ENCODE results near the gene CTSW.

DNA sequence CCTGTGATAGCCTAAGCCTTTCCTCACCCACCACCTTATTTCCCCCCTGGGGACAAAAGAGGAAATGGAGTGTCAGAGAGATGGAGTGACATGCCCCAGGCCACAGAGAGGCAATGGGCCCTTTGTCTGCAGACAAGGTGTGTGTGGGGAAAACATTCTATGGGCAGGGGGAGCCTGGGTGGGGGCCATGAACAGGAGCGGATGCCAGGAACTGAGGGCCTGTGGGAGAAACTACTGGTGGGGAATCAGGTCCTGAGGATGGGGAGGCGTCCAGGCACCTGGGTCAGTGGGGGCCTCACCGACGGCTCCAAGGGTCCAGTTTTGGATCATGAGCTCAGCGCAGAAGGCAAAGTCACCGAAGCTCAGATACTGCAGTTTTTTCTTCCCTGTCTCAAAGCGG lies 5.6 kb downstream of the CTSW start:
- no peak for TF ChIP-seq ZNF248 (tag by site-specific recombination; IDR thresholded peaks at IDR 0.05)
- TF ChIP-seq, protein P1, sequence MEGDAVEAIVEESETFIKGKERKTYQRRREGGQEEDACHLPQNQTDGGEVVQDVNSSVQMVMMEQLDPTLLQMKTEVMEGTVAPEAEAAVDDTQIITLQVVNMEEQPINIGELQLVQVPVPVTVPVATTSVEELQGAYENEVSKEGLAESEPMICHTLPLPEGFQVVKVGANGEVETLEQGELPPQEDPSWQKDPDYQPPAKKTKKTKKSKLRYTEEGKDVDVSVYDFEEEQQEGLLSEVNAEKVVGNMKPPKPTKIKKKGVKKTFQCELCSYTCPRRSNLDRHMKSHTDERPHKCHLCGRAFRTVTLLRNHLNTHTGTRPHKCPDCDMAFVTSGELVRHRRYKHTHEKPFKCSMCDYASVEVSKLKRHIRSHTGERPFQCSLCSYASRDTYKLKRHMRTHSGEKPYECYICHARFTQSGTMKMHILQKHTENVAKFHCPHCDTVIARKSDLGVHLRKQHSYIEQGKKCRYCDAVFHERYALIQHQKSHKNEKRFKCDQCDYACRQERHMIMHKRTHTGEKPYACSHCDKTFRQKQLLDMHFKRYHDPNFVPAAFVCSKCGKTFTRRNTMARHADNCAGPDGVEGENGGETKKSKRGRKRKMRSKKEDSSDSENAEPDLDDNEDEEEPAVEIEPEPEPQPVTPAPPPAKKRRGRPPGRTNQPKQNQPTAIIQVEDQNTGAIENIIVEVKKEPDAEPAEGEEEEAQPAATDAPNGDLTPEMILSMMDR (tag by site-specific recombination; IDR thresholded peaks at IDR 0.05), result no peak
- TF ChIP-seq BCL11A (tag by site-specific recombination; IDR thresholded peaks at IDR 0.05; ENCODE audit: low read depth), result no peak
- no peak for TF ChIP-seq GLIS1 (tag by site-specific recombination; IDR thresholded peaks at IDR 0.05)
- no peak for TF ChIP-seq ZNF398 (tag by site-specific recombination; IDR thresholded peaks at IDR 0.05)
- TF ChIP-seq, protein P2, sequence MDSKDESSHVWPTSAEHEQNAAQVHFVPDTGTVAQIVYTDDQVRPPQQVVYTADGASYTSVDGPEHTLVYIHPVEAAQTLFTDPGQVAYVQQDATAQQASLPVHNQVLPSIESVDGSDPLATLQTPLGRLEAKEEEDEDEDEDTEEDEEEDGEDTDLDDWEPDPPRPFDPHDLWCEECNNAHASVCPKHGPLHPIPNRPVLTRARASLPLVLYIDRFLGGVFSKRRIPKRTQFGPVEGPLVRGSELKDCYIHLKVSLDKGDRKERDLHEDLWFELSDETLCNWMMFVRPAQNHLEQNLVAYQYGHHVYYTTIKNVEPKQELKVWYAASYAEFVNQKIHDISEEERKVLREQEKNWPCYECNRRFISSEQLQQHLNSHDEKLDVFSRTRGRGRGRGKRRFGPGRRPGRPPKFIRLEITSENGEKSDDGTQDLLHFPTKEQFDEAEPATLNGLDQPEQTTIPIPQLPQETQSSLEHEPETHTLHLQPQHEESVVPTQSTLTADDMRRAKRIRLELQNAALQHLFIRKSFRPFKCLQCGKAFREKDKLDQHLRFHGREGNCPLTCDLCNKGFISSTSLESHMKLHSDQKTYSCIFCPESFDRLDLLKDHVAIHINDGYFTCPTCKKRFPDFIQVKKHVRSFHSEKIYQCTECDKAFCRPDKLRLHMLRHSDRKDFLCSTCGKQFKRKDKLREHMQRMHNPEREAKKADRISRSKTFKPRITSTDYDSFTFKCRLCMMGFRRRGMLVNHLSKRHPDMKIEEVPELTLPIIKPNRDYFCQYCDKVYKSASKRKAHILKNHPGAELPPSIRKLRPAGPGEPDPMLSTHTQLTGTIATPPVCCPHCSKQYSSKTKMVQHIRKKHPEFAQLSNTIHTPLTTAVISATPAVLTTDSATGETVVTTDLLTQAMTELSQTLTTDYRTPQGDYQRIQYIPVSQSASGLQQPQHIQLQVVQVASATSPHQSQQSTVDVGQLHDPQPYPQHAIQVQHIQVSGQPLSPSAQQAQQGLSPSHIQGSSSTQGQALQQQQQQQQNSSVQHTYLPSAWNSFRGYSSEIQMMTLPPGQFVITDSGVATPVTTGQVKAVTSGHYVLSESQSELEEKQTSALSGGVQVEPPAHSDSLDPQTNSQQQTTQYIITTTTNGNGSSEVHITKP (tag by site-specific recombination; IDR thresholded peaks at IDR 0.05), result no peak
- TF ChIP-seq, protein P3, sequence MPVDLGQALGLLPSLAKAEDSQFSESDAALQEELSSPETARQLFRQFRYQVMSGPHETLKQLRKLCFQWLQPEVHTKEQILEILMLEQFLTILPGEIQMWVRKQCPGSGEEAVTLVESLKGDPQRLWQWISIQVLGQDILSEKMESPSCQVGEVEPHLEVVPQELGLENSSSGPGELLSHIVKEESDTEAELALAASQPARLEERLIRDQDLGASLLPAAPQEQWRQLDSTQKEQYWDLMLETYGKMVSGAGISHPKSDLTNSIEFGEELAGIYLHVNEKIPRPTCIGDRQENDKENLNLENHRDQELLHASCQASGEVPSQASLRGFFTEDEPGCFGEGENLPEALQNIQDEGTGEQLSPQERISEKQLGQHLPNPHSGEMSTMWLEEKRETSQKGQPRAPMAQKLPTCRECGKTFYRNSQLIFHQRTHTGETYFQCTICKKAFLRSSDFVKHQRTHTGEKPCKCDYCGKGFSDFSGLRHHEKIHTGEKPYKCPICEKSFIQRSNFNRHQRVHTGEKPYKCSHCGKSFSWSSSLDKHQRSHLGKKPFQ (tag by site-specific recombination; IDR thresholded peaks at IDR 0.05), result no peak
- no peak for TF ChIP-seq ZNF174 (tag by site-specific recombination; IDR thresholded peaks at IDR 0.05)
- TF ChIP-seq, protein P4, sequence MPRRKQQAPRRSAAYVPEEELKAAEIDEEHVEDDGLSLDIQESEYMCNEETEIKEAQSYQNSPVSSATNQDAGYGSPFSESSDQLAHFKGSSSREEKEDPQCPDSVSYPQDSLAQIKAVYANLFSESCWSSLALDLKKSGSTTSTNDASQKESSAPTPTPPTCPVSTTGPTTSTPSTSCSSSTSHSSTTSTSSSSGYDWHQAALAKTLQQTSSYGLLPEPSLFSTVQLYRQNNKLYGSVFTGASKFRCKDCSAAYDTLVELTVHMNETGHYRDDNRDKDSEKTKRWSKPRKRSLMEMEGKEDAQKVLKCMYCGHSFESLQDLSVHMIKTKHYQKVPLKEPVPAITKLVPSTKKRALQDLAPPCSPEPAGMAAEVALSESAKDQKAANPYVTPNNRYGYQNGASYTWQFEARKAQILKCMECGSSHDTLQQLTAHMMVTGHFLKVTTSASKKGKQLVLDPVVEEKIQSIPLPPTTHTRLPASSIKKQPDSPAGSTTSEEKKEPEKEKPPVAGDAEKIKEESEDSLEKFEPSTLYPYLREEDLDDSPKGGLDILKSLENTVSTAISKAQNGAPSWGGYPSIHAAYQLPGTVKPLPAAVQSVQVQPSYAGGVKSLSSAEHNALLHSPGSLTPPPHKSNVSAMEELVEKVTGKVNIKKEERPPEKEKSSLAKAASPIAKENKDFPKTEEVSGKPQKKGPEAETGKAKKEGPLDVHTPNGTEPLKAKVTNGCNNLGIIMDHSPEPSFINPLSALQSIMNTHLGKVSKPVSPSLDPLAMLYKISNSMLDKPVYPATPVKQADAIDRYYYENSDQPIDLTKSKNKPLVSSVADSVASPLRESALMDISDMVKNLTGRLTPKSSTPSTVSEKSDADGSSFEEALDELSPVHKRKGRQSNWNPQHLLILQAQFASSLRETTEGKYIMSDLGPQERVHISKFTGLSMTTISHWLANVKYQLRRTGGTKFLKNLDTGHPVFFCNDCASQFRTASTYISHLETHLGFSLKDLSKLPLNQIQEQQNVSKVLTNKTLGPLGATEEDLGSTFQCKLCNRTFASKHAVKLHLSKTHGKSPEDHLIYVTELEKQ (tag by site-specific recombination; IDR thresholded peaks at IDR 0.05; ENCODE audit: borderline replicate concordance), result no peak
- no peak for TF ChIP-seq ZNF292 (tag by site-specific recombination; IDR thresholded peaks at IDR 0.05; ENCODE audit: borderline replicate concordance, low read depth)

Measured in HEK293 (cell line).